Measurements from ENCODE around the gene RAB1B.

DNA sequence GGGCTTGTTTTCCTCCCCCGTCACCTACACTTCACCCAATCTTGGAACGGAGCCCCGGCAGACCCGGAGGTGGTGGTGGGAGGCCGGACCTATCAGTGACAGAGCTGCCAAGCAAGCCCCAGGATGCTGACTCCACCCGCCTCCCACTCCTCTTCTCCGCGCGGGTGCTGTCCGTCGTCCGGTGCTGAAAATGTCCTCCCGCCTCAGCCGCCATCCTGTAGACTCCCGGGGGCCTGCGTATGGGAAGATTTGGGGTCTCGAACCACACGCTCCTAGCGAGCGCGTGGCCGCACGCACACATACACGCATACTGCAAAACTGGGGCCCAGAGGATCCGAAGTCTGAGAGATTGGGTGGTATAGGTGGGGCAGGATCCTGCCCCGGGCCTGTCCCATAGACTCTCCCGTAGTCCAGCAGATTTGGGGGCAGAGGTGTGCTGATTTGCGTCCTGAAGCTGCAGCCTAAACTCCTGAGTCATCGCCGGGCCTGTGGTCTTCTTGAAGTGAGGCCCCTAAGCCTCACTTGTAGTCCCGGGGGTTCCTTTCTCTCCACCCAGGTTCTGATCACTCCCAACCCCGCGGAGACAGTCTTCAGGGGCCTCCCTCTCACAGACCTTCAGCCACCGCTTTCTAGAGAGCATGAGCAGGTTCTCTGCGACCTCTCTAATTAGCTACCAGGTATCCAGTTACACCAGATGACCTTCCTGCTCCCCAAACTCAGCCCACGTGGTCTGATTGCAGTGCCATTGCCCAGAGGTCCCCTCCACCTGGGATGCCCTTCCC is 21.3 kb downstream of the RAB1B start:
- TF ChIP-seq, protein P1, sequence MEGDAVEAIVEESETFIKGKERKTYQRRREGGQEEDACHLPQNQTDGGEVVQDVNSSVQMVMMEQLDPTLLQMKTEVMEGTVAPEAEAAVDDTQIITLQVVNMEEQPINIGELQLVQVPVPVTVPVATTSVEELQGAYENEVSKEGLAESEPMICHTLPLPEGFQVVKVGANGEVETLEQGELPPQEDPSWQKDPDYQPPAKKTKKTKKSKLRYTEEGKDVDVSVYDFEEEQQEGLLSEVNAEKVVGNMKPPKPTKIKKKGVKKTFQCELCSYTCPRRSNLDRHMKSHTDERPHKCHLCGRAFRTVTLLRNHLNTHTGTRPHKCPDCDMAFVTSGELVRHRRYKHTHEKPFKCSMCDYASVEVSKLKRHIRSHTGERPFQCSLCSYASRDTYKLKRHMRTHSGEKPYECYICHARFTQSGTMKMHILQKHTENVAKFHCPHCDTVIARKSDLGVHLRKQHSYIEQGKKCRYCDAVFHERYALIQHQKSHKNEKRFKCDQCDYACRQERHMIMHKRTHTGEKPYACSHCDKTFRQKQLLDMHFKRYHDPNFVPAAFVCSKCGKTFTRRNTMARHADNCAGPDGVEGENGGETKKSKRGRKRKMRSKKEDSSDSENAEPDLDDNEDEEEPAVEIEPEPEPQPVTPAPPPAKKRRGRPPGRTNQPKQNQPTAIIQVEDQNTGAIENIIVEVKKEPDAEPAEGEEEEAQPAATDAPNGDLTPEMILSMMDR (IDR thresholded peaks at IDR 0.05; ENCODE audit: insufficient read depth, low read depth, low read length) = no peak
- no peak for TF ChIP-seq EZH2 (IDR thresholded peaks at IDR 0.05; ENCODE audit: insufficient read depth, low read length)

All from astrocyte (in vitro differentiated cells and primary cell).